HT-29 (cell line): ENCODE data around the gene UBXN2A. TPM values are rescaled to one million over a fixed set of nuclear protein-coding genes. Genes with fewer than 3 reads are reported as not detected.
A peak's percentile ranks its signal among the peaks of the same experiment; 100 is the strongest.
"Not testable (repeated sequence)": the region's sequence is repeated elsewhere in the genome, so short reads cannot be mapped to it uniquely, and the experiment has no call there.

ENCODE experiments used
- DNase-seq: peaks from one replicate; pipeline ENCODE4 v3.0.0-alpha.2; 2015; ENCODE audit warnings: low spot score
- small RNA-seq: library from RNA; depleted of rRNA; stranded (forward); fragments of <200 nt; gene quantifications from one replicate; pipeline ENCODE3, GENCODE V24; 2014
- total RNA-seq: library from RNA; depleted of rRNA; stranded (reverse); fragments of >200 nt; shearing (Covaris generic); gene quantifications from 2 replicates; pipeline ENCODE4 v1.2.3, GENCODE V29; 2014; rRNA removed

The UBXN2A gene
- total RNA-seq, 1 experiment from 2014 or later: 2.8 TPM

DNA sequence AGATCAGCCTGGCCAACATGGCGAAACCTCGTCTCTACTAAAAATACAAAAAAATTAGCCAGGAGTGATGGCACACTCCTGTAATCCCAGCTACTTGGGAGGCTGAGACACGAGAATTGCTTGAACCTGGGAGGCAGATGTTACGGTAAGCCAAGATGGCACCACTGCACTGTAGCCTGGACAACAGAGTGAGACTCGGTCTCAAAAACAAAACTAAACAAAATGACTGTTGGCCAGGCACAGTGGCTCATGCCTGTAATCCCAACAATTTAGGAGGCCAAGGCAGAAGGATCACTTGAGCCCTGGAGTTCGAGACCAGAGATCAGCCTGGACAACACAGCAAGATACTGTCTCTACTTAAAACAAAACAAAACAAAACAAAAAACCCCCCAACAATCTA is 102.9 kb downstream of the UBXN2A start:
- not testable (repeated sequence) for DNase-seq

DNA sequence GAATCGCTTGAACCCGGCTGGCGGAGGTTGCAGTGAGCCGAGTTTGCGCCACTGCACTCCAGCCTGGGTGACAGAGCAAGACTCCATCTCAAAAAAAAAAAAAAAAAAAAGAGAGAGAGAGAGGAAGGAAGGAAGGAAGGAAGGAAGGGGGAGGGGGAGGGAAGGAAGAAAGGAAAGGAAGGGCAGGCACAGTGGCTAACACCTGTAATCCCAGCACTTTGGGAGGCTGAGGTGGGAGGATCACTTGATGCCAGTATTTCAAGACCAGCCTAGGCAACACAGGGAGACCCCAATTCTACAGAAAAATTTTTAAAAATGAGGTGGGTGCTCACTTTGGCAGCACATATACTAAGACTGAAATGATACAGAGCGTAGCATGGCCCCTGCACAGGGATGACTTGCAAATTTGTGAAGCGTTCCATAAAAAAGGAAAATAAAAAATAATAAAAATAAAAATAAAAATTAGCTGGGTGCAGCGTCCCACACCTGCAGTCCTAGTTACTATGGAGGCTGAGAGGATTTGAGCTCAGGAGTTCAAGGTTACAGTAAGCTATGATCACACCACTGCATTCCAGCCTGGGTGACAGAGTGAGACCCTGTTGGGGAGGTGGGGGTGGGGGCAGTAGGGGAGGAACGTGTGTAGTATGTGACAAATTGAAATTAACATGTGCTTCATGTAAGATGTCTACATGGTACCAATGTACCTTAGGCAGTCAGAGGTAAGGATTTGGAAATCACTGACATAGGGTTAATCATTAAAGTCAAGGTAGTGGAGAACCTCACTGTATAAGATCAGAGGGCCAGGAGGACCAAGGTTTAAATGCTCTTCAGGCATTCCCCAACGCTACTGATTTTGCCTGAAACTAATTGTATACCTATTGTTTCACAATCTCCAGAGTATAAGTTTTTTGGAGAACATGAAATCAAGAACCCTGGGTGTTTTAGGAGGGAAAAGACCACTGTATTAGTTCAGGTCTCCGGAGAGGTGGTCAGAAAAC is 105.5 kb downstream of the UBXN2A start:
- DNase-seq: no peak

DNA sequence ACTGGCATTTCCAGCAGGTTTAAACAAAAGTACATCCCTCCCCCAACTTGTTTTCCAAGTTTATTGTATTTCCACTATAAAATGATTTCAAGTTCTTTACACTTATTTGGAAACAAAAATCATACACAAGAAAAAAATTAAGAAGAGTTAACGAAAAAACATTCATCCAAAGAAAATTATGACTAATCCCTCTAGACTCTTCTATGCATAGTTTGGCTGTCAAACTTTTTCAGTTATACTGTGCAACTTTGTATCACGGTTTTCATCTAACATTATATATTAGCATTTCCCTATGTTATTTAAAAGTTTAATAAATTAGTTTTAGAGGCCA is 106.3 kb downstream of the UBXN2A start:
- no peak for DNase-seq

DNA sequence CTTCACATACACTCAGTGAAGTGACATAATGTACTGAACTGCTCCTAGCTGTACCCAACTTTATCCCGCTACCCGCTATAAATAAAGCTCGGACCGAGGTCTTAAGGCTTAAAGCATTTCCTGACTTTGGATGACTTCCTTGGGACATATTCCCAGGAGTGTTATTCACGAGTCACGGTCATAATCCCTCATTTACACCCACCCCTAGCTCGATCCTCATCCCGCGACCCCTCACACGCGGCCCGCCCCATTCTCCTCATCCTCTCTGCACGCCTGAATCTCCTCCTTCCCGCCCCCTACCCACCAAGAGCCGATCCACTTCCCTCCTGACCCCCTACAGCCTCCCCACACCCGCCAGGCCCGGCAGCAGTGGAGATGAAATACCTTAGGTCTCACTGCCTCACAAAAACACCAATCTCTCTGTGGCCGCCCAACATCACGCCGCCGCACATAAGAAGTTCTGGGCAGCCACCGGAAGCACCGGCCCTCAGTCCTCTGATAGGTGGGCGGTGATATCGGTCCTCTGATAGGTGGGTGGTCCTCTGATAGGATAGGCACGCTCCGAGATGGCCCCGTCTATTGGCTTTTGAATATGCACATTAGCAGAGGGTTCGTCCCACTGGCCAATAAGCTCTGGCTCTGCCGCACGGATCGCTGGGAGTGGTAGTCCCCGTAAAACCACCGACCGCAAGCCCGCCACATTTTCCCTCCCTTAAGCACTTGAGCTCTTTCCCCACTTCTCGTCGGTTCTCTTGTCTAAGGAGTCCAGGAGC is 106.9 kb downstream of the UBXN2A start, which contains the start of gene WDCP:
Gene WDCP, minus strand, starts transcription at position 462 of the 773 bp plus-strand sequence. CDS start 7,897 bp downstream, outside the sequence.
- peak; percentile 97 for DNase-seq

DNA sequence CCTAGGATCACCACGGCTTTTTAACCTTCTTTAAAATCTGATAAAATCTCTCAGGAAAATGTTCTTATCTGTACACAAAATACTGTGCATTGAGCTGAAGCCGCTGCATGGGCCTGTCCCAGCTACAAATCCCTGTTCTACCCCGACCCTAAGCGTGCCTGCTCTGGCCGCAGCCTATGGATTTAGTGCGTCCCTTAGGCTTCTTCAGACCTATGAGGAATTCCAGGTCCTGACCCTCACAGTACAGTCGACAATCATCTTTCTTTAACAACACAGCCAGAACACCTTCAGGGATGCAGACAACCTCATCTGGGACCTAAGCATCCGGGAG is 107.4 kb downstream of the UBXN2A start:
- DNase-seq: no peak

DNA sequence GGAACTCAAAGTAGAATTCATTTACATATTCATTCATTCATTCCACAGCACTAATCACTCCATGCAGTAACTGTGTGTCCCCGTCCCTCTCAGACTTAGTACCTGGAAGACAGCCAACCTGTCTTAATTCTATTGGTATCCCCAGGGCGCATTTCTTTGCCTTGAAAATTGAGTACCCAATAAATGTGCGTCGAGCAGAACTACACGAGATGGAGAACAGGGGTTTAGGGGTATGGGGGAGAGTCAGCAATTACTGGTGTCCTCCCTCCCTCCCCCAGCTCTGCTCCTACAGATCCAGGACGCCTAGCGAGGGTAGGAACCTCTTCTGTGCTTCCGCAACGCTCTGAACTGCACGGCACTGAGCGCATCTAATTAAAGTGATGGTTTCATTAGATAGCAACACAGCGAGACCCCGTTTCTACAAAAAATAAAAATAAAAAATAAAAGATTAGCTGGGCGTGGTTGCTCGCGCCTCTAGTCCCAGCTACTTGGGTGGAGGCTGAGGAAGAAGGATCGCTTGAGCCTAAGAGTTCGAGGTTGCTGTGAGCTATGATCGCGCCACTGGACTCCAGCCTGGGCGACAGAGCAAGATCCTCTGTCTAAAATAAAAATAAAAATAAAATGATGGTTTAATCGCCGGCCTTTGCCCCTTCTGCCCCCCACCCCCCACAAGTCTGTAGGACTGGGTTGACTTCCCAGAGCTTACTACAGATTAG is 108.7 kb downstream of the UBXN2A start:
- DNase-seq: no peak

DNA sequence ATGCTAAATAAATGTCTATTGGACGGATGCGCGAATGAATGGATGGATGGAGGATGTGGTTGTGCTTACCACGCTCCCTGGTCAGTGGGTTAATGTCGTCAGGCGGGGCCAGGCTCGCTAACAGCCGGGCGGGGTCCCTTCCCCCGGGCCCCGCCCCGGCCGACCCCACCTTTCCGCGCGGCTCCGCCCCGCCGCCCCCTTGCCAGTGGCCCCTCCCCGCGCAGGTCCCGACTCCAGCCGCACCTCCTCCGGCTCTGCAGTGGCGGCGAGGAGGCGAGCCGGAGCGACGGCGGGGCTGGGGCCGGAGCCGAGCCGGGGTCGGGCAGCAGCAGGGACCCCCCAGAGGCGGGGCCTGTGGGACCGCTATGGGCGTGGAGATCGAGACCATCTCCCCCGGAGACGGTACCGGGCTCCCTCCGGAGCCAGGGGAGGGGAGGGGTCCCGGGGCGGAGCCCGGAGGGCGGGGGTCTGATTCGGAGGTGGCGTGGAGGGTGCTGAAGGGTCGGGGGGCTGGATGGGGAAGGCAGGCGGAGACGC is 109.3 kb downstream of the UBXN2A start, which contains the start of gene FKBP1B:
Gene FKBP1B, plus strand, starts transcription at position 257 of the 537 bp plus-strand sequence. Its CDS starts 109 bp downstream, at position 366.
- no peak for DNase-seq

DNA sequence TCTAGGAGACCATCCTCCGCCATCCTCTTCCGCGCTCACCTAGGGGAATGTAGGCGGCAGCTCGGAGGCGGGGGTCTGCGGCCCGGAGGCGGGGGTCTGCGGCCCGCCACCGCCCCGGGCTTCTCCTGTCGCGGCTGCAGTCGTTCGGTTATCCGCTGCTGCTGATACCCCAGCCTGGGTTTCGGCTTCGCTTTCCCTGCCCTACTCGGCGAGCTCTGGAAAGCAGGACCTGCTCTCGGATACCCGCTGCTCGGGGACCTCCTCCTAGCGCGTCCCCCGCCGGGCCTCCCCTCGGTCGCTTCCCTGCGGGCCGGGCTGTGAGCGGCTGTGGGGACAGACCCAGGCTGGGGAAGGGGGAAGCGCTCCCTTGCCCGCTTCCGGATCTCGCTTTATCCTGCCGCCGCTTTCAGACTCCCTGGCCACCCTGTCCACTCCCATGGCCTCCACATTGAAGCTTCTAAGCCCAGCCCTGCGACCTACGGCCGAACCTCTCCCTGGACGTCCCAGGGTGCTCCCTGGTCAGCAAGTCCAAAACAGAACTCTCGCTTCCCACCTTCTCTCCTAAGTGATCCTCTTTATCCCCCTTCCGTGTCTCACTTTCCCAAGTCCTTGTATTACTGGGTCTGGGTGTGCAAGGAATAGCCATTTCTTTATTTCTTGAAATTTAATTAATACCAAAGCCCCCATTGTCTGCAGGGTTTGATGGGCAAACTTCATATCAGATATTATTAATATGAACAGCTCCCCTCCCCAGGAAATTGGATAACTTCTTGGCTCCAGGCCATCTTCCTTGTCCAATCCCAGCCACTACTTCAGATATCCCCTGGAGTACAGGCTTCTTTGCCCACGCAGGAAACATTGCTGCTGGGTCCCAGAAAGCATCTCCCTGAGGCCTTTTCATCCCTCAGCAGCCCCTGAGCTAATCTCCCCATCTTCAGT is 110.0 kb downstream of the UBXN2A start:
- DNase-seq: no peak

DNA sequence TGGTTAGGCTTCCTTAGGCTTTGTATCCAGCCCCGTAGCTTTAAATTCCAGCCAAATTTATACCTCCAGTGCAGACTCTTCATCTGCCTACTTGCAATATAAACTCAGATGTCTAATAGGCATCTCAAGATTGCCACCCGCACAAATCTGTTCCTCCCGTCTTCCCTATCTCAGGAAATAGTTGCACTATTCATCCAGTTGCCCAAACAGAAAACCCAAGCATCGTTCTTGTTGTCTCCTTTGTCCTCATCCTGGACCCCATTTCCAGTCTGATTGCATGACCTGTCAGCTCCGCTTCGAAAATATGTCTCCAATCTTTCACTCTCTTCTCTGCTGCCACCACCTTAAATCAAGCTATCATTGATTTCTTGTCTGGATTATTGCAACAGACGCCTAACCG is 111.6 kb downstream of the UBXN2A start:
- DNase-seq: no peak

DNA sequence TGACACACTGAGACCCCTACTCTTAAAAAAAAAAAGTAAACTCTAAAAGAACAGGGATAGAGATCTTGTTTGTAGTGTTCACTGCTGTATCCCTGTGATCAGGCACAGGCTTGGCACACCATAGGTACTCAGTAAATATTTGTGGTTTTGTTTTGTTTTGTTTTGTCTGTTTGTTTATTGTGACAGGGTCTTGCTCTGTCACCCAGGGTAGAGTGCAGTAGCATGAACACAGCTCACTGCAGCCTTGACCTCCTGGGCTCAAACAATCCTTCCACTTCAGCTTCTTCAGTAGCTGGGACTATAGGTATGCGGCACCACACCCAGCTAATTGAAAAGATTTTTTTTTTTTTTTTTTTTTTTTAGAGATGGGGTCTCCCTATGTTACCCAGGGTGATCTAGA is 112.7 kb downstream of the UBXN2A start:
- no peak for DNase-seq

Small RNA genes within 50 kb of the gene (small RNA-seq; reads per million reads assigned to genes)
- gene RN7SL610P (not detected), gene RNU6-370P (not detected)

Other genes starting within 250 kb of the UBXN2A start
- 6.6 and 10.2 TPM in 2 replicates for gene ATAD2B, start 13.3 kb upstream of the UBXN2A start, total RNA-seq
- not detected in 2 replicates for gene MFSD2B, start 69.6 kb downstream of the UBXN2A start, total RNA-seq
- gene WDCP, start 106.9 kb downstream of the UBXN2A start, total RNA-seq: 2.7 and 6.4 TPM in 2 replicates
- gene FKBP1B, start 109.3 kb downstream of the UBXN2A start, total RNA-seq: not detected in 2 replicates
- gene SF3B6, start 135.9 kb downstream of the UBXN2A start, total RNA-seq: 112 and 128 TPM in 2 replicates
- gene TP53I3, start 144.4 kb downstream of the UBXN2A start, total RNA-seq: 28.7 and 28.9 TPM in 2 replicates
- gene PFN4, start 182.9 kb downstream of the UBXN2A start, total RNA-seq: not detected in 2 replicates
- gene FAM228B, start 183.0 kb downstream of the UBXN2A start, total RNA-seq: 0.76 and 4.5 TPM in 2 replicates
- gene FAM228A, start 234.6 kb downstream of the UBXN2A start, total RNA-seq: not detected in 2 replicates